PC-3 (cell line): ENCODE measurements around the gene RFC3. TPM values are rescaled to one million over a fixed set of nuclear protein-coding genes. Genes with fewer than 3 reads are reported as not detected.

Experiments
- ATAC-seq: fragments of 200-7000 bp; cut with Tn5 transposase; 2 replicates; pipeline ENCODE4 v1.9.1; 2020; ENCODE audit warnings: mild to moderate bottlenecking, moderate library complexity
- BruUV-seq: library from RNA; stranded (reverse); fragments of 400-500 nt; replicated peaks from 2 replicates; lab custom pipeline; 2021; lab: Mats Ljungman, UMichigan
- CTCF ChIA-PET: fragments of 300-600 bp; sonication (Branson Sonifier 250); formaldehyde crosslinking; loops from one replicate; lab custom pipeline; 2022; ENCODE audit warnings: antibody characterized with exemption; lab: Charles Lee
- POLR2A ChIA-PET: fragments of 300-600 bp; sonication (Branson Sonifier 250); formaldehyde crosslinking; loops from one replicate; lab custom pipeline; 2022; ENCODE audit warnings: antibody characterized with exemption; ENCODE audit not compliant: unreplicated experiment; lab: Charles Lee
- DNase-seq: peaks from one replicate; pipeline ENCODE4 v3.0.0-alpha.2; 2015
- H2AFZ ChIP-seq: fragments of 300-600 bp; sonication (generic); 2 replicates; pipeline ENCODE4 v1.6.0; 2016; ENCODE audit warnings: antibody characterized with exemption, low read length
- H3F3A ChIP-seq: fragments of 300-600 bp; sonication (generic); one replicate; pipeline ENCODE4 v1.6.0; 2017; ENCODE audit warnings: antibody characterized with exemption, low read length, control low read depth, mild to moderate bottlenecking; ENCODE audit not compliant: unreplicated experiment
- H3K27ac ChIP-seq: fragments of 300-600 bp; sonication (generic); 2 replicates; pipeline ENCODE4 v1.5.1; 2016; ENCODE audit warnings: mild to moderate bottlenecking, low read length
- H3K27me3 ChIP-seq: fragments of 300-600 bp; sonication (generic); 2 replicates; pipeline ENCODE4 v1.6.1; 2016; ENCODE audit warnings: low read length, mixed read lengths
- H3K36me3 ChIP-seq: fragments of 300-600 bp; sonication (generic); 2 replicates; pipeline ENCODE4 v1.6.1; 2016; ENCODE audit warnings: low read depth, mixed run types, low read length, mixed read lengths
- H3K4me1 ChIP-seq: fragments of 300-600 bp; sonication (generic); 2 replicates; pipeline ENCODE4 v1.5.1; 2016; ENCODE audit warnings: low read length; ENCODE audit not compliant: insufficient read depth
- H3K4me2 ChIP-seq: fragments of 300-600 bp; sonication (generic); 2 replicates; pipeline ENCODE4 v1.6.0; 2016; ENCODE audit warnings: low read length
- H3K4me3 ChIP-seq: fragments of 300-600 bp; sonication (generic); 2 replicates; pipeline ENCODE4 v1.5.1; 2016; ENCODE audit warnings: mild to moderate bottlenecking, low read length, mixed read lengths
- H3K79me2 ChIP-seq: fragments of 300-600 bp; sonication (generic); 2 replicates; pipeline ENCODE4 v1.6.1; 2017; ENCODE audit warnings: low read length, mixed read lengths
- H3K9ac ChIP-seq: fragments of 300-600 bp; sonication (generic); 2 replicates; pipeline ENCODE4 v1.6.0; 2016; ENCODE audit warnings: mild to moderate bottlenecking, low read length
- H3K9me2 ChIP-seq: fragments of 300-600 bp; sonication (generic); replicated peaks from 2 replicates; pipeline ENCODE4 v1.6.1; 2016; ENCODE audit warnings: mixed run types, low read length, mixed read lengths
- H3K9me3 ChIP-seq: fragments of 300-600 bp; sonication (generic); 2 replicates; pipeline ENCODE4 v1.6.1; 2016; ENCODE audit warnings: low read length, mixed read lengths
- H4K20me1 ChIP-seq: fragments of 300-600 bp; sonication (generic); 2 replicates; pipeline ENCODE4 v1.6.1; 2016; ENCODE audit warnings: low read length, mixed read lengths
- CTCF ChIP-seq: fragments of 300-600 bp; sonication (generic); conservative IDR thresholded peaks from 2 replicates; pipeline ENCODE4 v1.5.1; 2017; ENCODE audit warnings: antibody characterized with exemption, low read depth, mild to moderate bottlenecking, low read length
- EZH2 ChIP-seq: fragments of 300-600 bp; sonication (generic); IDR thresholded peaks from one replicate; pipeline ENCODE4 v1.6.1; 2017; ENCODE audit warnings: antibody characterized with exemption, mild to moderate bottlenecking, low read length; ENCODE audit not compliant: unreplicated experiment
- EZH2phosphoT487 ChIP-seq: fragments of 300-600 bp; sonication (generic); IDR thresholded peaks from 2 replicates; pipeline ENCODE4 v1.6.1; 2018; ENCODE audit warnings: mild to moderate bottlenecking, antibody characterized with exemption, low read length, borderline replicate concordance
- intact Hi-C: fragments of 100-400 bp; cut with micrococcal nuclease; formaldehyde crosslinking; loops from 2 replicates; pipeline ENCODE4 v1.9.0; 2023
- total RNA-seq: library from RNA; depleted of rRNA; stranded (reverse); fragments of >200 nt; gene quantifications from 2 replicates; pipeline ENCODE4 v1.2.3, GENCODE V29; 2014

Gene RFC3
- total RNA-seq, 1 experiment from 2014 or later: 32.2 TPM

- DNase-seq (peak; percentile 4), ATAC-seq (no peak)
- Histone ChIP-seq H3K27ac (no peak overlapping the region), H3K79me2 (no peaks in the 10 kb centered on the region), H3K27me3 (no peaks in the 10 kb centered on the region), H3K9me2 (no peaks in the 10 kb centered on the region), H3K4me3 (no peak overlapping the region), H3K9ac (no peak overlapping the region), H3K4me2 (no peak overlapping the region), H3F3A (no peaks in the 10 kb centered on the region), H4K20me1 (no peaks in the 10 kb centered on the region), H3K9me3 (no peaks in the 10 kb centered on the region), H3K36me3 (no peaks in the 10 kb centered on the region), H2AFZ (no peak overlapping the region), H3K4me1 (no peaks in the 10 kb centered on the region)
- TF ChIP-seq CTCF (peak; percentile 45; the same call in 1 of the 2 replicates), EZH2 (no peak), EZH2phosphoT487 (no peak)
- ChIA-PET CTCF (interaction anchor here (0.6 kb wide), 1 partner anchor 1289 kb away, joined by 3 read pairs; no protein-coding TSS in a partner anchor), POLR2A (no interaction called here)
- no TSS peak for BruUV-seq
- intact Hi-C loops: loop anchor here (5.0 kb wide), 1 partner anchor 202 kb away; no protein-coding TSS in a partner anchor
Measured at GRCh38 chr13:33874871-33875270, 56.9 kb downstream of the RFC3 start.

GRCh38 chr13:33875618-33876401 lies 57.9 kb downstream of the RFC3 start:
- CTCF ChIA-PET: interaction anchor here (0.6 kb wide), 1 partner anchor 1288 kb away, joined by 3 read pairs; no protein-coding TSS in a partner anchor

More at GRCh38 chr13:33875618-33876401, 57.9 kb downstream of the RFC3 start:
- Histone ChIP-seq H3K27me3 (no peaks in the 10 kb centered on the region), H3K36me3 (no peaks in the 10 kb centered on the region), H3K4me2 (no peak overlapping the region), H3K4me1 (no peaks in the 10 kb centered on the region), H3K4me3 (no peak overlapping the region), H2AFZ (no peak overlapping the region), H4K20me1 (no peaks in the 10 kb centered on the region), H3K79me2 (no peaks in the 10 kb centered on the region), H3F3A (no peaks in the 10 kb centered on the region), H3K9me3 (no peaks in the 10 kb centered on the region), H3K27ac (no peak overlapping the region), H3K9ac (no peak overlapping the region), H3K9me2 (no peaks in the 10 kb centered on the region)
- POLR2A ChIA-PET: no interaction called here
- no peak for ATAC-seq
- intact Hi-C loops: loop anchor here (5.0 kb wide), 1 partner anchor 201 kb away; no protein-coding TSS in a partner anchor
- TF ChIP-seq EZH2phosphoT487 (no peak), CTCF (no peak), EZH2 (no peak)
- DNase-seq: no peak
- no TSS peak for BruUV-seq
